ENCODE data around the gene OOSP4A.

- TF ChIP-seq, protein P1, sequence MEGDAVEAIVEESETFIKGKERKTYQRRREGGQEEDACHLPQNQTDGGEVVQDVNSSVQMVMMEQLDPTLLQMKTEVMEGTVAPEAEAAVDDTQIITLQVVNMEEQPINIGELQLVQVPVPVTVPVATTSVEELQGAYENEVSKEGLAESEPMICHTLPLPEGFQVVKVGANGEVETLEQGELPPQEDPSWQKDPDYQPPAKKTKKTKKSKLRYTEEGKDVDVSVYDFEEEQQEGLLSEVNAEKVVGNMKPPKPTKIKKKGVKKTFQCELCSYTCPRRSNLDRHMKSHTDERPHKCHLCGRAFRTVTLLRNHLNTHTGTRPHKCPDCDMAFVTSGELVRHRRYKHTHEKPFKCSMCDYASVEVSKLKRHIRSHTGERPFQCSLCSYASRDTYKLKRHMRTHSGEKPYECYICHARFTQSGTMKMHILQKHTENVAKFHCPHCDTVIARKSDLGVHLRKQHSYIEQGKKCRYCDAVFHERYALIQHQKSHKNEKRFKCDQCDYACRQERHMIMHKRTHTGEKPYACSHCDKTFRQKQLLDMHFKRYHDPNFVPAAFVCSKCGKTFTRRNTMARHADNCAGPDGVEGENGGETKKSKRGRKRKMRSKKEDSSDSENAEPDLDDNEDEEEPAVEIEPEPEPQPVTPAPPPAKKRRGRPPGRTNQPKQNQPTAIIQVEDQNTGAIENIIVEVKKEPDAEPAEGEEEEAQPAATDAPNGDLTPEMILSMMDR (IDR thresholded peaks at IDR 0.05; ENCODE audit: insufficient read depth, low read length): no peak
- no peak for TF ChIP-seq POLR2AphosphoS5 (IDR thresholded peaks at IDR 0.05; ENCODE audit: low read depth)
Measured at GRCh38 chr11:59992425-59992824, 28.6 kb downstream of the OOSP4A start.

Measured in HL-60 (cell line).